Hepatocyte (in vitro differentiated cells): ENCODE results near the gene TUFM.
"Not testable (repeated sequence)": the region's sequence is repeated elsewhere in the genome, so short reads cannot be mapped to it uniquely, and the experiment has no call there.

Experiments
- EZH2 ChIP-seq: fragments of 200-600 bp; sonication (generic); IDR thresholded peaks from 2 replicates; pipeline ENCODE4 v1.6.1; 2016; ENCODE audit warnings: antibody characterized with exemption, mild to moderate bottlenecking, borderline replicate concordance
- EZH2phosphoT487 ChIP-seq: fragments of 200-600 bp; sonication (generic); IDR thresholded peaks from one replicate; pipeline ENCODE4 v1.6.1; 2018; ENCODE audit warnings: antibody characterized with exemption, mild to moderate bottlenecking, low read depth, moderate library complexity; ENCODE audit not compliant: unreplicated experiment, severe bottlenecking
- TF ChIP-seq, protein P1 (sequence below): fragments of 200-600 bp; sonication (generic); IDR thresholded peaks from 2 replicates; pipeline ENCODE4 v1.5.1; 2016; ENCODE audit warnings: antibody characterized with exemption, mild to moderate bottlenecking; ENCODE audit not compliant: poor library complexity

DNA sequence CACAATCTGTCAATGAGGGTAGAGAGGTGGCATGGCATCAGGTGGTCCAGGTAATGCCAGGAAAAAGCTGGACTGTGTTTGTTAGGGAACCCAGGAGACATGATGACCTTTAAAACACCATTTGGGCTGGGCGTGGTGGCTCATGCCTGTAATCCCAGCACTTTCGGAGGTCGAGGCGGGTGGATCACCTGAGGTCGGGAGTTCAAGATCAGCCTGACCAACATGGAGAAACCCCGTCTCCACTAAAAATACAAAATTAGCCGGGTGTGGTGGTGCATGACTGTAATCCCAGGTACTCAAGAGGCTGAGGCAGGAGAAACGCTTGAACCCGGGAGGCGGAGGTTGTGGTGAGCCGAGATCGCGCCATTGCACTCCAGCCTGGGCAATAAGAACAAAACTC lies 25.6 kb downstream of the TUFM start:
- TF ChIP-seq, protein P1, sequence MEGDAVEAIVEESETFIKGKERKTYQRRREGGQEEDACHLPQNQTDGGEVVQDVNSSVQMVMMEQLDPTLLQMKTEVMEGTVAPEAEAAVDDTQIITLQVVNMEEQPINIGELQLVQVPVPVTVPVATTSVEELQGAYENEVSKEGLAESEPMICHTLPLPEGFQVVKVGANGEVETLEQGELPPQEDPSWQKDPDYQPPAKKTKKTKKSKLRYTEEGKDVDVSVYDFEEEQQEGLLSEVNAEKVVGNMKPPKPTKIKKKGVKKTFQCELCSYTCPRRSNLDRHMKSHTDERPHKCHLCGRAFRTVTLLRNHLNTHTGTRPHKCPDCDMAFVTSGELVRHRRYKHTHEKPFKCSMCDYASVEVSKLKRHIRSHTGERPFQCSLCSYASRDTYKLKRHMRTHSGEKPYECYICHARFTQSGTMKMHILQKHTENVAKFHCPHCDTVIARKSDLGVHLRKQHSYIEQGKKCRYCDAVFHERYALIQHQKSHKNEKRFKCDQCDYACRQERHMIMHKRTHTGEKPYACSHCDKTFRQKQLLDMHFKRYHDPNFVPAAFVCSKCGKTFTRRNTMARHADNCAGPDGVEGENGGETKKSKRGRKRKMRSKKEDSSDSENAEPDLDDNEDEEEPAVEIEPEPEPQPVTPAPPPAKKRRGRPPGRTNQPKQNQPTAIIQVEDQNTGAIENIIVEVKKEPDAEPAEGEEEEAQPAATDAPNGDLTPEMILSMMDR: not testable (repeated sequence)
- TF ChIP-seq EZH2, EZH2phosphoT487: not testable (repeated sequence)
